Upper lobe of left lung (tissue), 6 donors: Measurements from ENCODE around the gene ZER1. TPM values are rescaled to one million over a fixed set of nuclear protein-coding genes. Genes with fewer than 3 reads are reported as not detected.

Experiments
- ATAC-seq, 2 donors: fragments of 200-7000 bp; cut with Tn5 transposase; one replicate each; pipeline ENCODE4 v1.9.1; 2022; ENCODE audit warnings: mild to moderate bottlenecking in 2 of 2, moderate library complexity in 2 of 2; ENCODE audit not compliant: low FRiP score in 2 of 2
- DNase-seq, 2 donors: peaks; one replicate each; pipeline ENCODE4 v3.0.0-alpha.2; 2019 to 2020
- H3K27ac ChIP-seq, 4 donors: fragments of 200-600 bp; sonication (generic); one replicate each; pipeline ENCODE4 v1.5.1; 2016 to 2019
- H3K27me3 ChIP-seq, 4 donors: fragments of 200-600 bp; sonication (generic); one replicate each; pipeline ENCODE4 v1.5.1; 2017 to 2019
- H3K36me3 ChIP-seq, 4 donors: fragments of 200-600 bp; sonication (generic); one replicate each; pipeline ENCODE4 v1.5.1; 2016 to 2019
- H3K4me1 ChIP-seq, 4 donors: fragments of 200-600 bp; sonication (generic); one replicate each; pipeline ENCODE4 v1.5.1; 2018 to 2019
- H3K4me3 ChIP-seq, 4 donors: fragments of 200-600 bp; sonication (generic); one replicate each; pipeline ENCODE4 v1.5.1; 2017 to 2019; ENCODE audit warnings: mild to moderate bottlenecking in 2 of 4, moderate library complexity in 1 of 4
- H3K9me3 ChIP-seq, 4 donors: fragments of 200-600 bp; sonication (generic); one replicate each; pipeline ENCODE4 v1.5.1; 2018 to 2019
- CTCF ChIP-seq, 6 experiments: fragments of 450-650 bp in 4 of 6; fragments of 200-600 bp in 2 of 6; sonication (generic) in 2 of 6; IDR thresholded peaks; one replicate each; pipeline ENCODE4 v1.5.1; 2016 to 2019; ENCODE audit warnings: antibody characterized with exemption in 6 of 6
- EP300 ChIP-seq, 4 donors: sonication (generic); formaldehyde crosslinking; IDR thresholded peaks; one replicate each; pipeline ENCODE4 v1.5.1; 2017; ENCODE audit warnings: antibody characterized with exemption in 4 of 4, control low read depth in 2 of 4
- POLR2A ChIP-seq, 4 donors: fragments of 450-650 bp; IDR thresholded peaks; one replicate each; pipeline ENCODE4 v1.5.1; 2016 to 2017; ENCODE audit warnings: antibody characterized with exemption in 4 of 4, mild to moderate bottlenecking in 2 of 4
- POLR2AphosphoS5 ChIP-seq, 2 donors: sonication (generic); formaldehyde crosslinking; IDR thresholded peaks; one replicate each; pipeline ENCODE4 v1.5.1; 2017; ENCODE audit warnings: antibody characterized with exemption in 2 of 2
- WGBS, 2 donors: methylation state at CpG; one replicate each; pipeline ENCODE4 v1.1.5; 2017 to 2018; 5-methylcytosine and 5-hydroxymethylcytosine counted together
- total RNA-seq, 6 donors: library from RNA; depleted of rRNA in 4 of 6; stranded (reverse); fragments of >200 nt in 4 of 6; gene quantifications; one replicate each; pipeline versions ENCODE4 v1.1.0 to v1.2.1, GENCODE V29; 2016 to 2021
- donor health status: DM: no; HTN: no; CAD: no; lungs with moderate emphysema.
- donor health status: DM: no; HTN: yes; CAD: no; lungs with severe emphysema.

Gene ZER1
- total RNA-seq, 6 donors from 2014 or later = 30.9 to 55.5 (median 44.0) TPM

- DNase-seq (peak; percentile 37 to 93), ATAC-seq (peak in 1 of 2 donors; percentile 16)
- Histone ChIP-seq H3K9me3 (no peaks in the 10 kb centered on the region), H3K4me3 (peak overlapping the region; percentile 57 to 90 (median 70)), H3K4me1 (peaks cover 12 to 20% (median 13%) of the 10 kb centered on the region in 4 donors), H3K27ac (peak overlapping the region; percentile 77 to 87 (median 82)), H3K36me3 (peaks cover 6 to 31% (median 26%) of the 10 kb centered on the region in 4 donors), H3K27me3 (no peaks in the 10 kb centered on the region)
- 46 to 71% methylated on average over 11 to 23 of the region's 90 CpGs for WGBS, 2 donors
- TF ChIP-seq POLR2A (IDR thresholded peaks at IDR 0.05) = no peak
- no peak for TF ChIP-seq POLR2AphosphoS5 (IDR thresholded peaks at IDR 0.05)
- TF ChIP-seq EP300 (IDR thresholded peaks at IDR 0.05) = no peak
- TF ChIP-seq CTCF (IDR thresholded peaks at IDR 0.05) = no peak
Measured at GRCh38 chr9:128818839-128819715, 47.4 kb upstream of the ZER1 start.

GRCh38 chr9:128818099-128818838 is 46.5 kb upstream of the ZER1 start, which contains the start of gene ENDOG:
ENDOG (plus strand) TSS chr9:128818500; CDS start chr9:128818685, 185 bp downstream.
- TF ChIP-seq POLR2A (IDR thresholded peaks at IDR 0.05) (peak in 3 of 4 donors; percentile 58 to 91 (median 88)), CTCF (IDR thresholded peaks at IDR 0.05) (peak; percentile 93 to 99 (median 99)), EP300 (IDR thresholded peaks at IDR 0.05) (no peak), POLR2AphosphoS5 (IDR thresholded peaks at IDR 0.05) (peak in 1 of 2 donors; percentile 87)
- 0% methylated on average over 10 to 21 of the region's 70 CpGs for WGBS, 2 donors
- H3K36me3 ChIP-seq = peaks cover 6 to 24% (median 19%) of the 10 kb centered on the region in 4 donors
- ATAC-seq (peak; percentile 98 to 99), DNase-seq (peak; percentile 98 to 99)
- no peaks in the 10 kb centered on the region for H3K27me3 ChIP-seq
- H3K4me3 ChIP-seq = peak within 1 kb of the TSS; percentile 57 to 90 (median 70)
- peaks cover 12 to 20% (median 13%) of the 10 kb centered on the region in 4 donors for H3K4me1 ChIP-seq
- H3K27ac ChIP-seq = peak within 1 kb of the TSS; percentile 77 to 87 (median 82)
- H3K9me3 ChIP-seq = no peaks in the 10 kb centered on the region

- 69 to 77% methylated on average over 5 of the region's 5 CpGs for WGBS, 2 donors
- DNase-seq = no peak
- no peaks in the 10 kb centered on the region for H3K27me3 ChIP-seq
- no peak overlapping the region for H3K4me3 ChIP-seq
- H3K9me3 ChIP-seq = no peaks in the 10 kb centered on the region
- no peak overlapping the region for H3K27ac ChIP-seq
- no peak for ATAC-seq
- peaks cover 6 to 34% (median 25%) of the 10 kb centered on the region in 4 donors for H3K36me3 ChIP-seq
- H3K4me1 ChIP-seq = no peaks in the 10 kb centered on the region
- TF ChIP-seq CTCF (IDR thresholded peaks at IDR 0.05) = no peak
Measured at GRCh38 chr9:128810873-128811272, 39.1 kb upstream of the ZER1 start.

- no peak overlapping the region for H3K4me3 ChIP-seq
- 13 to 67% methylated on average over 1 to 2 of the region's 2 CpGs for WGBS, 2 donors
- TF ChIP-seq POLR2A (IDR thresholded peaks at IDR 0.05) (no peak), EP300 (IDR thresholded peaks at IDR 0.05) (no peak), POLR2AphosphoS5 (IDR thresholded peaks at IDR 0.05) (no peak), CTCF (IDR thresholded peaks at IDR 0.05) (no peak)
- H3K4me1 ChIP-seq = no peaks in the 10 kb centered on the region
- DNase-seq (no peak), ATAC-seq (no peak)
- H3K36me3 ChIP-seq = peaks cover 9 to 44% (median 32%) of the 10 kb centered on the region in 4 donors
- no peak overlapping the region for H3K27ac ChIP-seq
- H3K27me3 ChIP-seq = no peaks in the 10 kb centered on the region
- H3K9me3 ChIP-seq = no peaks in the 10 kb centered on the region
Measured at GRCh38 chr9:128809831-128810230, 38.1 kb upstream of the ZER1 start.
